ENCODE results near the gene MRPS27. TPM values are rescaled to one million over a fixed set of nuclear protein-coding genes. Genes with fewer than 3 reads are reported as not detected.
A peak's percentile ranks its signal among the peaks of the same experiment; 100 is the strongest.
"Not testable (repeated sequence)": the region's sequence is repeated elsewhere in the genome, so short reads cannot be mapped to it uniquely, and the experiment has no call there.

Gene MRPS27
- total RNA-seq, 1 donor from 2014 or later: 26.0 TPM

DNA sequence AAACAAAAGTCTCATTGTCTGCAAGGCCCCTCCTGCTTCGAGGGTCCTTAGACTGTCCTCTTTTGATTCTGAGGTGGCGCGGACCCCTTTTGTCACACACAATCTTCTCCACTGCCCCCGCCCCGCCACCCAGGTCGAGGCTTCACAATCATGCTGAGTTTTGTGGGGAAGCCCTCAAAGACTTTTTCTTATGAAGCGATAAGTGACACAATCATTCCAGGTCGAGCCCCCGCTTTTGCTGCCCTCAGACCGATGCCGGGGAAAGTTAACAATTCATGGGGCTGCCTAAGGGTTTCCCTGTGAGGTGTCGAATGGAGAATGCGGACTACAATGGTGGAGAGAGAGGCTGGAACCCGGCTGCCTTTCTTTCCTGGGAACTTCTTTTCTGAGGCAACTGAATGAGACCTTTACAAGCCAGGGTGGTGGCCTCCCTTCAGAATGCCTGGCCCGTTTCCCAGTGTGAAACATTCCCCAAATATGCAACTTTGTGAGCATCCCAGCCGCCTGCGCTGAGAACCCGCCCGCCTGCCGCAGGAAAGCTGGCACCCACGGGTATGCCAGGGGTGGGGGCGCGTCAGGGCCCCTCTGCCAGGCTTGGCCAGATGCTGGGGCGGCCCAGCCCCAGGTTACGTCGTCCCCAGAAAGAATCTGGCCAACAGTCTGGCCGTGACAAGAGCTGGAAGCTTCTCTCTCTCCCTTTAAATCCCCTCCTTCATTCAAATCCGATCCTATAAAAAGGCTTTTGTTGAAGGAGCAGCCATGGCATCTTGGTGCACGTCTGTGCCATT, 140.8 kb downstream of the MRPS27 start:
- H3K27me3 Mint-ChIP-seq (ENCODE audit: low read depth): no peaks in the 10 kb centered on the region
- DNase-seq (ENCODE audit: low spot score): peak; percentile 96
- H3K36me3 Mint-ChIP-seq (ENCODE audit: low read depth): peaks cover 24% of the 10 kb centered on the region
- TF ChIP-seq, protein P1, sequence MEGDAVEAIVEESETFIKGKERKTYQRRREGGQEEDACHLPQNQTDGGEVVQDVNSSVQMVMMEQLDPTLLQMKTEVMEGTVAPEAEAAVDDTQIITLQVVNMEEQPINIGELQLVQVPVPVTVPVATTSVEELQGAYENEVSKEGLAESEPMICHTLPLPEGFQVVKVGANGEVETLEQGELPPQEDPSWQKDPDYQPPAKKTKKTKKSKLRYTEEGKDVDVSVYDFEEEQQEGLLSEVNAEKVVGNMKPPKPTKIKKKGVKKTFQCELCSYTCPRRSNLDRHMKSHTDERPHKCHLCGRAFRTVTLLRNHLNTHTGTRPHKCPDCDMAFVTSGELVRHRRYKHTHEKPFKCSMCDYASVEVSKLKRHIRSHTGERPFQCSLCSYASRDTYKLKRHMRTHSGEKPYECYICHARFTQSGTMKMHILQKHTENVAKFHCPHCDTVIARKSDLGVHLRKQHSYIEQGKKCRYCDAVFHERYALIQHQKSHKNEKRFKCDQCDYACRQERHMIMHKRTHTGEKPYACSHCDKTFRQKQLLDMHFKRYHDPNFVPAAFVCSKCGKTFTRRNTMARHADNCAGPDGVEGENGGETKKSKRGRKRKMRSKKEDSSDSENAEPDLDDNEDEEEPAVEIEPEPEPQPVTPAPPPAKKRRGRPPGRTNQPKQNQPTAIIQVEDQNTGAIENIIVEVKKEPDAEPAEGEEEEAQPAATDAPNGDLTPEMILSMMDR (IDR thresholded peaks at IDR 0.05): no peak
- no peaks in the 10 kb centered on the region for H3K9me3 Mint-ChIP-seq (ENCODE audit: low read depth)
- H3K27ac Mint-ChIP-seq (ENCODE audit: unreplicated experiment): peak overlapping the region; percentile 99
- H3K4me3 Mint-ChIP-seq (ENCODE audit: unreplicated experiment): peak overlapping the region; percentile 80
- H3K4me1 Mint-ChIP-seq (ENCODE audit: low read depth): peaks cover 90% of the 10 kb centered on the region

DNA sequence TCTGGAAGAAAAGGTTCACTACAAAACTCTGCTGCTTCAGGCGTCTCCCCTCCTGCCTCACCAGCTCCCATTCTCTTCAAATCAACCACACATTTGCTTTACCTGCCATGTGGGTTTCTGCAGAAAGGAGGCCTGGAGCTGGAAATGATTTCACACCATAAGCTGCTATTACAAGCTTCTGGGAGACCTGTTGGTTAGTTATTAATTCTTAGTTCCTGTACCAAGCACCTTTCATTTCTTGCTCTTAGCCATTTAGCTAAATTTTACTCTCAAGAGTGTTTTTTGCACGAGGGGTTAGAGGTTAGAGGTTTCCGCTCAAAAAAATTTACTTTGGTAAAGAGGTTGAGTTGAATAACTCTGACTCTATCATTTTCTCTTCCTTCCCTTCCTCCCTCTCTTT, 142.5 kb downstream of the MRPS27 start:
- H3K4me1 Mint-ChIP-seq (ENCODE audit: low read depth): peaks cover 79% of the 10 kb centered on the region
- peaks cover 21% of the 10 kb centered on the region for H3K36me3 Mint-ChIP-seq (ENCODE audit: low read depth)
- no peaks in the 10 kb centered on the region for H3K9me3 Mint-ChIP-seq (ENCODE audit: low read depth)
- no peaks in the 10 kb centered on the region for H3K27me3 Mint-ChIP-seq (ENCODE audit: low read depth)
- no peak for DNase-seq (ENCODE audit: low spot score)
- TF ChIP-seq, protein P1 (IDR thresholded peaks at IDR 0.05): no peak
- H3K27ac Mint-ChIP-seq (ENCODE audit: unreplicated experiment): peak overlapping the region; percentile 99
- H3K4me3 Mint-ChIP-seq (ENCODE audit: unreplicated experiment): no peak overlapping the region

DNA sequence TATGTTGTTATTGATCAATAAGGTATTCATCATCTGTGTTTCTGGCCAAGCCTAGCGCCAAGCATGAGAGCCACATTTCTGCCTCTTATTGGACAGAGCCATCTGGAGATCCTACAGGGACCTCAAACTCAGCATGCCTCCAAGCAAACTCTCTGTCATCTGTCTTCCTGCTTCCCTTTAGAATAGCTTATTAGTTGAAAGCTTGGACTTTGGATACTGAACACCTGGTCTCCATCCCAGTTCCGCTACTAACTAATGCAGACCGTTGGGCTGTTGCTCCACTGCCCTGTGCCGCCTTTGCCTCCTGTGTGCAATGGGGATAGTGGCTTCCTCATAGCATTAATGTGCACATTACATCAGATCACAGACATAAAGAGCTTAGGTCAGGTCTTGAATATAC, 147.3 kb downstream of the MRPS27 start:
- Mint-ChIP-seq H3K27ac (ENCODE audit: unreplicated experiment) (peak overlapping the region; percentile 6), H3K36me3 (ENCODE audit: low read depth) (peaks cover 19% of the 10 kb centered on the region), H3K4me3 (ENCODE audit: unreplicated experiment) (no peak overlapping the region), H3K4me1 (ENCODE audit: low read depth) (peaks cover 62% of the 10 kb centered on the region), H3K27me3 (ENCODE audit: low read depth) (no peaks in the 10 kb centered on the region), H3K9me3 (ENCODE audit: low read depth) (no peaks in the 10 kb centered on the region)
- TF ChIP-seq, protein P1 (IDR thresholded peaks at IDR 0.05): no peak
- DNase-seq (ENCODE audit: low spot score): no peak

DNA sequence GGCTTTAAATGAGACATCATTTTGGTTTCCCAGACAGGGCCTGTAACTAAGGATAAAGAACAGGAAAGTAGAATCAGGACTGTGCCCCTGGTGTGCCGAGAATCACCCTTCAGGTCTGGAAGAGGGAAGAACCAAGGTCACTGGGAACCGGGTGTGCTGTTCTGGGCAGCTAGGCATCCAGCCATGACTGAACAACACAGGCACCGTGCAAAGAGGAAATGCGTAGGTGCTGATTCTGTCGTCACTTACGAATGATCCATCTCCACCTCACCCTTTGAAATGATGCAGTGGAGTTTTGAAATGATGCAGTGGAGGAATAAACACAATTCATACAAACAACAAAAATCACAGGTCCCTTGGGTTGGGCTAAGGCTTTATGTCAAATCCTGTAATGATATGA, 148.4 kb downstream of the MRPS27 start:
- Mint-ChIP-seq H3K4me3 (ENCODE audit: unreplicated experiment) (no peak overlapping the region), H3K4me1 (ENCODE audit: low read depth) (peaks cover 63% of the 10 kb centered on the region)

DNA sequence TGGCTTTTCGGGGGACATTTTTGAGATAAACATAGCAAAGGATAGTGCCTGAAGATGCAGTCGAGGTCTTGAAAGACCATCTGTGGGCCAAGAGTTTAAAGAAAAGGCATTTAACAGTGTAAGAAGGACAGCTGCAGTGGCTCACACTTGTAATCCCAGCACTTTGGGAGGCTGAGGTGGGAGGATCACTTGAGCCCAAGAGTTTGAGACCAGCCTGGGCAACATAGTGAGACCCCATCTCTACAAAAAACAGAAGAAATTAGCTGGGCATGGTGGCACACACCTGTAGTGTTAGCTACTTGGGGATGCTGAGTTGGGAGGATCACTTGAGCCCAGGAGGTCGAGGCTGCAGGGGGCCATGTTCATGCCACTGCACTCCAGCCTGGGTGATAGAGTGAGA, 148.9 kb downstream of the MRPS27 start:
- not testable (repeated sequence) for H3K4me3 Mint-ChIP-seq (ENCODE audit: unreplicated experiment); H3K27me3 Mint-ChIP-seq (ENCODE audit: low read depth); DNase-seq (ENCODE audit: low spot score); H3K9me3 Mint-ChIP-seq (ENCODE audit: low read depth)
- peaks cover 19% of the 10 kb centered on the region for H3K36me3 Mint-ChIP-seq (ENCODE audit: low read depth)
- H3K4me1 Mint-ChIP-seq (ENCODE audit: low read depth): peaks cover 63% of the 10 kb centered on the region
- H3K27ac Mint-ChIP-seq (ENCODE audit: unreplicated experiment): peak overlapping the region; percentile 22

More for the DNA sequence above, 148.4 kb downstream of the MRPS27 start:
- Mint-ChIP-seq H3K27ac (ENCODE audit: unreplicated experiment) (peak overlapping the region; percentile 53), H3K9me3 (ENCODE audit: low read depth) (no peaks in the 10 kb centered on the region), H3K36me3 (ENCODE audit: low read depth) (peaks cover 18% of the 10 kb centered on the region), H3K27me3 (ENCODE audit: low read depth) (no peaks in the 10 kb centered on the region)
- TF ChIP-seq, protein P1 (IDR thresholded peaks at IDR 0.05): no peak
- no peak for DNase-seq (ENCODE audit: low spot score)

DNA sequence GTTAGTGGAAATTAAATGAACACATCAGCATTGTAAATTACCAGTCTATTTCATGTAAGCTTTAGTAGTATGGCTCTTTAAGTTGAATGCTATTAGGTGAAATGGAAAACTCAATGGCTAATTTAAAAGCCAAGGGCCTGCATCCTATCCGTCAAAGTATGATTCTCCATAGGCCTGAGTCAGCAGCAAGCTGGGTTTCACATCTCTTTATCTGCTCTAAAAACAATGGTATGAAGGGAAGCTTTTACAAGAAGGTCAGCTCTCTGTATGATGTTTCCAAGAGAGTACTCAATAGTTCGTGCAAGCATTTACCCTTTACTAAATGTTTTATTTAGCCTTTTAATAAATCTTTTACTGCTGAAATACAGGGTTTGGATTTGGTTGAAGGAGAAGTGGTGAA, 149.9 kb downstream of the MRPS27 start:
- Mint-ChIP-seq H3K9me3 (ENCODE audit: low read depth) (no peaks in the 10 kb centered on the region), H3K4me1 (ENCODE audit: low read depth) (peaks cover 64% of the 10 kb centered on the region), H3K27ac (ENCODE audit: unreplicated experiment) (peak overlapping the region; percentile 45)

More for the DNA sequence above, 149.9 kb downstream of the MRPS27 start:
- DNase-seq (ENCODE audit: low spot score): no peak
- Mint-ChIP-seq H3K36me3 (ENCODE audit: low read depth) (peaks cover 13% of the 10 kb centered on the region), H3K27me3 (ENCODE audit: low read depth) (no peaks in the 10 kb centered on the region), H3K4me3 (ENCODE audit: unreplicated experiment) (no peak overlapping the region)
- TF ChIP-seq, protein P1 (IDR thresholded peaks at IDR 0.05): no peak

Data from chondrocyte (in vitro differentiated cells).